NCI-H1417 (cell line): ENCODE measurements around the gene PNCK.

Experiments
- DNase-seq, 3 experiments: peaks; one replicate each; lab custom pipeline; 2025; lab: John Stamatoyannopoulos, UW

PNCK gene

GRCh38 chrX:153659268-153659667, 14.3 kb downstream of the PNCK start:
- no peak for DNase-seq

- no peak for DNase-seq
Observed at GRCh38 chrX:153657161-153657560, 16.5 kb downstream of the PNCK start.

GRCh38 chrX:153653556-153653955, 20.1 kb downstream of the PNCK start:
- DNase-seq: no peak

- DNase-seq: no peak
Observed at GRCh38 chrX:153651540-153652079, 22.0 kb downstream of the PNCK start.

GRCh38 chrX:153650959-153651358, 22.7 kb downstream of the PNCK start:
- no peak for DNase-seq

- no peak for DNase-seq
Observed at GRCh38 chrX:153649915-153650782, 23.5 kb downstream of the PNCK start.

GRCh38 chrX:153649178-153649914, 24.3 kb downstream of the PNCK start:
- DNase-seq: peak; percentile 17 to 51 (median 41)

- DNase-seq: no peak
Observed at GRCh38 chrX:153648358-153649177, 25.0 kb downstream of the PNCK start.

GRCh38 chrX:153647461-153648357, 25.9 kb downstream of the PNCK start:
- no peak for DNase-seq

- DNase-seq: peak; percentile 17 to 27 (median 19)
Observed at GRCh38 chrX:153646620-153647373, 26.8 kb downstream of the PNCK start, which contains the start of gene DUSP9. Gene DUSP9 (plus strand): TSS chrX:153647203. CDS start chrX:153647954, 751 bp downstream.

- DNase-seq: no peak
Observed at GRCh38 chrX:153645921-153646488, 27.6 kb downstream of the PNCK start.

- DNase-seq: no peak
Observed at GRCh38 chrX:153645151-153645550, 28.5 kb downstream of the PNCK start.

GRCh38 chrX:153644356-153645125, 29.1 kb downstream of the PNCK start:
- peak in 1 of 3 experiments; percentile 5 for DNase-seq

GRCh38 chrX:153643431-153644351, 29.9 kb downstream of the PNCK start:
- peak in 2 of 3 experiments; percentile 11 to 21 for DNase-seq

- peak in 2 of 3 experiments; percentile 13 to 24 for DNase-seq
Observed at GRCh38 chrX:153642655-153643430, 30.8 kb downstream of the PNCK start.

- DNase-seq: peak in 2 of 3 experiments; percentile 42
Observed at GRCh38 chrX:153642051-153642654, 31.5 kb downstream of the PNCK start.
